Large intestine (tissue), 3 donors: ENCODE data around the gene LYRM7. TPM values are rescaled to one million over a fixed set of nuclear protein-coding genes. Genes with fewer than 3 reads are reported as not detected.
"Not testable (repeated sequence)": the region's sequence is repeated elsewhere in the genome, so short reads cannot be mapped to it uniquely, and the experiment has no call there.

Experiments
- DNase-seq, 2 donors: peaks; one replicate each; pipeline versions ENCODE4 v3.0.0 to v3.0.0-alpha.2; 2013
- H3K27ac ChIP-seq: one replicate; pipeline ENCODE4 v1.5.1; 2013; ENCODE audit warnings: low read length
- H3K27me3 ChIP-seq: 2 replicates; pipeline ENCODE4 v1.6.1; 2013; ENCODE audit warnings: low read length; ENCODE audit not compliant: control insufficient read depth, insufficient read depth
- H3K36me3 ChIP-seq: 2 replicates; pipeline ENCODE4 v1.6.1; 2013; ENCODE audit warnings: low read length; ENCODE audit not compliant: control insufficient read depth, insufficient read depth
- H3K4me1 ChIP-seq: one replicate; pipeline ENCODE4 v1.6.1; 2013; ENCODE audit warnings: low read length; ENCODE audit not compliant: control insufficient read depth, insufficient read depth
- H3K4me3 ChIP-seq: one replicate; pipeline ENCODE4 v1.5.1; 2013; ENCODE audit warnings: low read length
- H3K9me3 ChIP-seq: one replicate; pipeline ENCODE4 v1.6.1; 2013; ENCODE audit warnings: mild to moderate bottlenecking, low read depth, low read length, moderate library complexity; ENCODE audit not compliant: control insufficient read depth
- WGBS: methylation state at CpG from one replicate; pipeline ENCODE4 v1.1.5; 2013; ENCODE audit warnings: low lambda C conversion rate; ENCODE audit not compliant: insufficient coverage; 5-methylcytosine and 5-hydroxymethylcytosine counted together
- polyA plus RNA-seq: library from polyadenylated mRNA; unstranded; fragments of 120-200 nt; gene quantifications from one replicate; pipeline ENCODE4 v1.2.1, GENCODE V29; 2013

Gene LYRM7
- polyA plus RNA-seq, 1 donor, result 11.2 TPM

DNA sequence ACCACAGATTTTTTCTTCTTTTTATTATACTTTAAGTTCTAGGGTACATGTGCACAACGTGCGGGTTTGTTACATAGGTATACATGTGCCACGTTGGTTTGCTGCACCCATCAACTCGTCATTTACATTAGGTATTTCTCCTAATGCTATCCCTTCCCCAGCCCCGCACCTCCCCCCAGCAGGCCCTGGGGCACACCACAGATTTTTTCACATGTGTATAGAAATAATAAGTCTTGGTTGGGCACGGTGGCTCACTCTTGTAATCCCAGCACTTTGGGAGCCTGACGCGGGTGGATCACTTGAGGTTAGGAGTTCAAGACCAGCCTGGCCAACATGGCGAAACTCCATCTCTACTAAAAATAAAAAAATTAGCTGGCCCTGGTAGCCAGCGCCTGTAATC is 83.3 kb downstream of the LYRM7 start:
- WGBS, result no CpG with 5 or more reads among the region's 10 CpGs
- H3K27me3 ChIP-seq, H3K9me3 ChIP-seq, H3K27ac ChIP-seq, H3K4me1 ChIP-seq, H3K36me3 ChIP-seq, H3K4me3 ChIP-seq, DNase-seq: not testable (repeated sequence)

DNA sequence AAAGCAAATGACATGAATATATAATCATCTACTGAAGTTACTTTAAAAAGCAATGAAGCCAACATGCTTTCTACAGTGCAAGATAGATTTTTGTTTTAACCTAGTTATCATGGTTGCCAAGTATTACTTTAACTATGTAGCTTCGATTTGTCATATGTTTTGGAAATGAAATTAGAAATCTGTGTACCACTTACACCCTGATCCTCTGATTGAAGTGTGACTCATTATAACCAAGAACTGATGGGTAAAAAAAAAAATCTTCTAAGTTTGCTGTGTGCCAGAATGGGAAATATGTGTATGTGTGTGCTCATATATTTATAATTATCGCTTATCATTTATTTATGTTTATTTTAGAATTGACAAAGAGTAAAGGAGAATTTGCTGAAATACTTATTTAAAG is 84.0 kb downstream of the LYRM7 start:
- no peak for DNase-seq
- Histone ChIP-seq H3K36me3 (no peaks in the 10 kb centered on the region), H3K4me1 (no peaks in the 10 kb centered on the region), H3K27me3 (no peaks in the 10 kb centered on the region), H3K4me3 (no peak overlapping the region), H3K9me3 (no peaks in the 10 kb centered on the region), H3K27ac (no peak overlapping the region)
- 100% methylated on average over 2 of the region's 2 CpGs for WGBS

Other genes with a start within 250 kb of the LYRM7 start
- 350 TPM for gene HINT1, start 5.7 kb upstream of the LYRM7 start, polyA plus RNA-seq
- 46.2 TPM for gene CDC42SE2, start 93.1 kb downstream of the LYRM7 start, polyA plus RNA-seq